Activated CD4-positive, alpha-beta T cell treated with anti-CD3 and anti-CD28 coated beads, Interleukin-2, amount 10 ng/mL, durations not matched to agents 24 days and 14 days (primary cell): ENCODE measurements around the gene C20orf204. TPM values are rescaled to one million over a fixed set of nuclear protein-coding genes. Genes with fewer than 3 reads are reported as not detected.
A peak's percentile ranks its signal among the peaks of the same experiment; 100 is the strongest.
"Not testable (repeated sequence)": the region's sequence is repeated elsewhere in the genome, so short reads cannot be mapped to it uniquely, and the experiment has no call there.

Experiments used
- DNase-seq: peaks from one replicate; pipeline ENCODE4 v3.0.0; 2022
- H3K27ac Mint-ChIP-seq: one replicate; pipeline ENCODE4 v1.8.0; 2022; ENCODE audit warnings: mild to moderate bottlenecking, mixed read lengths
- H3K27me3 Mint-ChIP-seq: one replicate; pipeline ENCODE4 v1.8.0; 2022; ENCODE audit warnings: mixed read lengths
- H3K36me3 Mint-ChIP-seq: one replicate; pipeline ENCODE4 v1.8.0; 2022; ENCODE audit warnings: low read depth, mild to moderate bottlenecking, mixed read lengths
- H3K4me1 Mint-ChIP-seq: one replicate; pipeline ENCODE4 v1.8.0; 2021; ENCODE audit warnings: mixed read lengths
- H3K4me3 Mint-ChIP-seq: one replicate; pipeline ENCODE4 v1.8.0; 2022; ENCODE audit warnings: mild to moderate bottlenecking, moderate library complexity, mixed read lengths
- H3K9me3 Mint-ChIP-seq: one replicate; pipeline ENCODE4 v1.8.0; 2021; ENCODE audit warnings: mixed read lengths
- intact Hi-C: fragments of 100-400 bp; cut with micrococcal nuclease; formaldehyde crosslinking; loops from one replicate; pipeline ENCODE4 v1.15.1; 2023
- total RNA-seq: library from RNA; stranded (reverse); gene quantifications from 2 replicates; pipeline ENCODE4 v1.2.3, GENCODE V29; 2022

C20orf204 gene, protein sequence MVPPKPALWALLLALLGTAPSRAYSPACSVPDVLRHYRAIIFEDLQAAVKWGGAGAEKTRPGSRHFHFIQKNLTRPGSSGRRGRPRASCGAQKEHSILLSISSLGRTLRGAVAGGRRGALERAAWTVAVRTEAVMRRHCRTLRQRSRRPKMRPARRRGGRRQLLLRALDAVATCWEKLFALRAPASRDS
- total RNA-seq, result 5.5 and 6.8 TPM in 2 replicates

DNA sequence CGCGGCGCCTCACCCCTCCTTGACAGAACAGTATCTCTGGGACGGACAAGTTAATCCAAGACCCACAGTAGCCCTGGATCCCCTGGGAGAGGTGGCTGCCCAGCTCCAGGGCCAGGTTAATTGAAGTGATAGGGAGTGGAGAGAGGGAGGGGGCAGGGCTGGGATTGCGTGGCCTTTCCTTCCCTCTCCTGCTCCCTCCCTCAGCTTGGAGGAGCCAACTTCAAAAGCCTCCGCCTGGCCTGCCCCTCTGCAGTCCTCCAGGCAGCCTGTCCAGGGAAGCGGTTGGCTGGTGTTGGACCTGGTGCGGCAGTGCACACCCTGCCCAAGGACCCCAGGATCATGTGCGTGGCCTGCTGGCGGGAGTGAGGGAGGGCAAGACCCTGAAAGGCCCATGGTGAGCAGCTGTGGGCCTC, at the start of gene C20orf204:
Gene C20orf204, plus strand, starts transcription at position 250 of the 413 bp plus-strand sequence. Its CDS starts 142 bp downstream, at position 392.
- Mint-ChIP-seq H3K27me3 (no peaks in the 10 kb centered on the region), H3K9me3 (no peaks in the 10 kb centered on the region), H3K36me3 (peaks cover 21% of the 10 kb centered on the region), H3K4me3 (peak within 1 kb of the TSS; percentile 79), H3K4me1 (peaks cover 48% of the 10 kb centered on the region), H3K27ac (peak within 1 kb of the TSS; percentile 95)
- peak; percentile 65 for DNase-seq
- intact Hi-C loops, result loop anchor here (5.0 kb wide), 1 partner anchor 499 kb away; the partner anchor contains the start of gene PTK6

DNA sequence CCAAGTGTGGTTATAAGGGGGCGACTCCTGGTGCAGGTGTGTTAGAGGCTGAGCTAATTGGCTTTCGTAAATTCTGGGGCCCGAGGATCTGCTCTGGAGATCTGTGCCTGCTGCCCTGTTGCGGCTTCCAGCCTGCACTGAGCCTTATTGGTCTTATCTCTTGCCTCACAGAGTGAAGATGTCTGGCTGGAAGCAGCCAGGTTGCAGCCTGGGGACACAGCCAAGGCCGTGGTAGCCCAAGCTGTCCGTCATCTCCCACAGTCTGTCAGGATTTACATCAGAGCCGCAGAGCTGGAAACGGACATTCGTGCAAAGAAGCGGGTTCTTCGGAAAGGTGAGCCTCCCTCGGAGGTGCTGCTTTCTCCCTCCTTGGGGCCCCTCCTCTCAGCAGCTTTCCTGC, 35.1 kb upstream of the C20orf204 start:
- DNase-seq, result no peak
- H3K9me3 Mint-ChIP-seq, result no peaks in the 10 kb centered on the region
- H3K27ac Mint-ChIP-seq, result no peak overlapping the region
- no peaks in the 10 kb centered on the region for H3K27me3 Mint-ChIP-seq
- H3K36me3 Mint-ChIP-seq, result peaks cover 62% of the 10 kb centered on the region
- H3K4me3 Mint-ChIP-seq, result no peak overlapping the region
- peaks cover 2% of the 10 kb centered on the region for H3K4me1 Mint-ChIP-seq
- intact Hi-C loops, result no loop called here

DNA sequence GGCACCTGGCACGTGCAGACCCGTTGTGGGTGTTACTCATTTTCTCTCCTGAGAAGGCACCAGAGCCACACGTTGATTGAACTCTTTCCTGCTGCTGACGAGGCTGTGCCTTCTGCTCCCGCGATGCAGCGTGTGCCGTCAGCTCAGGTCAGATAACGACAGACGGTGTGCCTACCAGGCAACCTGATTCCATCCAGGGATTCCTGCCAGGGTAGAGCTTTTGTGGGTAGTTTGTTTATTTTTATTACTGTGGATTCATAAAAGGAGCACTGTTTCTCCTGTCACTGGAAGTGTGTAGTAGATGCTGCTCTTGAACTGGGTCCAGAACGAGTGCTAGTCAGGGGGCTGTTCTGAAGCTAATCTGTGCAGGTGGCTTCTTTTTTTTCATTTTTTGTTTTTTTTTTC, 34.4 kb upstream of the C20orf204 start:
- no peaks in the 10 kb centered on the region for H3K27me3 Mint-ChIP-seq
- no peak for DNase-seq
- H3K9me3 Mint-ChIP-seq, result no peaks in the 10 kb centered on the region
- peaks cover 63% of the 10 kb centered on the region for H3K36me3 Mint-ChIP-seq
- H3K27ac Mint-ChIP-seq, result no peak overlapping the region
- H3K4me3 Mint-ChIP-seq, result no peak overlapping the region
- intact Hi-C loops, result no loop called here
- H3K4me1 Mint-ChIP-seq, result peaks cover 2% of the 10 kb centered on the region

DNA sequence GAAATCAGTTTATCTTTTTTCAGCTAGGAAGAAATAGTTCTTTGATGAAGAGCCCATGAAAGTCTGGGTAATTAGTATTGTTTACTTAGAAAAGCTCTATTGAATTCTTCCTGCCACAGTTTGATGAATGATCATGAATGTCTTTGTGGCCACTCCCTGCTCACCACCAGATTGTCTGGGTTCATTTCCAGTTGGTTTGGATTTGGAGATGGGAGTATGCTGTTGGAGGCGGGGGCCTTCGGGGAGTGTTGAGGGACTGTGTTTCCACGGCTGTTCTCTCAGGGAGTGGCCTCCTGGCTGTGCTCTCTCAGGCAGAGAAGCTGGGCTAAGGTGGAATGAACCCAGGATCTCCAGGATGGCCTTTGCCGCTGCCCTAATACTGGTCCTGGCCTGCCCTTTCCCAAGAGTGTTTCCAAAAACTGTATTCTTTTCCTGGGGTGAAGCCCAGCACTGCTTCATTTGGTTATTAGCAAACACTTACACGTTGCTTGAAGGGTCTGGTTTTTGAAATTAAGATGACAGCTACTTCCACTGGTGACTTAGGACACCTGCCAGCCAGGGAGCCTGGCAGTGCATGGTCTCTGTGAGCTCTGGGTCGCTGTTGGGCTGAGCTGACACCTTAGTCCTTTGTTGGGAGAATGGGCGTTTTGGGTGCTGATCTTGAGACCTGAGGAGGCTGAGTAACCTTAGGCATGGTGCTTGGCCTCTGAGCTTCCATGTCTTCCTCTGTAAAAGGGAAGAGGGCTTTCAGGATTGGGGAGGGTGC, 31.8 kb upstream of the C20orf204 start:
- DNase-seq, result no peak
- H3K4me3 Mint-ChIP-seq, result no peak overlapping the region
- no peaks in the 10 kb centered on the region for H3K27me3 Mint-ChIP-seq
- H3K36me3 Mint-ChIP-seq, result peaks cover 71% of the 10 kb centered on the region
- no peak overlapping the region for H3K27ac Mint-ChIP-seq
- intact Hi-C loops, result no loop called here
- no peaks in the 10 kb centered on the region for H3K9me3 Mint-ChIP-seq
- H3K4me1 Mint-ChIP-seq, result peaks cover 8% of the 10 kb centered on the region

DNA sequence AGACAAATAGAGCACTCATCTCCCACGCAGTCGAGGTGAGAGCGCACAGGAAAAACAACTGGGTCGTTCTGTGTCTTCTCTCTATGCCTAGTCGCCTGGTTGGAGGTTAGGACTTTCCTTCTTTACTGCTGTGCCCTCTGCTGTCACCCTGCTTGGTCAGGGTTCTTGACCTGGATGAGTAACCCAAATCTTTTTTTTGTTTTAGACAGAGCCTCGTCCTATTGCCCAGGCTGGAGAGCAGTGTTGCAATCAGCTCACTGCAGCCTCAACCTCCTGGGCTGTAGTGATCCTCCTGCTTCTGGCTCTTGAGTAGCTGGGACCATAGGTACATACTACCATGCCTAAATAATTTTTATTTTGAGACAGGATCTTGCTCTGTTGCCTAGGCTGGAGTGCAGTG, 30.6 kb upstream of the C20orf204 start:
- H3K27ac Mint-ChIP-seq, result no peak overlapping the region
- no peak overlapping the region for H3K4me3 Mint-ChIP-seq
- H3K27me3 Mint-ChIP-seq, result no peaks in the 10 kb centered on the region
- intact Hi-C loops, result no loop called here
- no peaks in the 10 kb centered on the region for H3K9me3 Mint-ChIP-seq
- H3K4me1 Mint-ChIP-seq, result peaks cover 18% of the 10 kb centered on the region
- DNase-seq, result no peak
- H3K36me3 Mint-ChIP-seq, result peaks cover 76% of the 10 kb centered on the region

DNA sequence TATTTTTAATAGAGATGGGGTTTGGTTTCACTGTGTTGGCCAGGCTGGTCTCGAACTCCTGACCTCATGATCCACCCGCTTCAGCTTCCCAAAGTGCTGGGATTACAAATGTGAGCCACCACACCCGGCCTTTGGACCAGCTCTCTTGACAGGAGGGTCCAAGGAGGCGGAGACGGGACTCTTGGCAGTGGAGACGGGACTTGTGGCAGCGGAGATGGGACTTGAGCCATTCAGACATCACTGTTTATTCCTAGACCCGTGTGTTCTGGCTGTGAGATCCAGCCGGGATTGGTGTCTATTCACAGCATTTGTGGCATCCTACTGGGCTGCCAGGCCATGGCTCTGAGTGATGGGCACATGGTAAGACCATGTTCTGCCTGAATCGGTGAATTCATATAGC, 29.5 kb upstream of the C20orf204 start:
- Mint-ChIP-seq H3K4me1 (peaks cover 22% of the 10 kb centered on the region), H3K27ac (no peak overlapping the region), H3K36me3 (peaks cover 79% of the 10 kb centered on the region), H3K27me3 (no peaks in the 10 kb centered on the region), H3K9me3 (no peaks in the 10 kb centered on the region), H3K4me3 (no peak overlapping the region)
- intact Hi-C loops, result no loop called here
- no peak for DNase-seq

DNA sequence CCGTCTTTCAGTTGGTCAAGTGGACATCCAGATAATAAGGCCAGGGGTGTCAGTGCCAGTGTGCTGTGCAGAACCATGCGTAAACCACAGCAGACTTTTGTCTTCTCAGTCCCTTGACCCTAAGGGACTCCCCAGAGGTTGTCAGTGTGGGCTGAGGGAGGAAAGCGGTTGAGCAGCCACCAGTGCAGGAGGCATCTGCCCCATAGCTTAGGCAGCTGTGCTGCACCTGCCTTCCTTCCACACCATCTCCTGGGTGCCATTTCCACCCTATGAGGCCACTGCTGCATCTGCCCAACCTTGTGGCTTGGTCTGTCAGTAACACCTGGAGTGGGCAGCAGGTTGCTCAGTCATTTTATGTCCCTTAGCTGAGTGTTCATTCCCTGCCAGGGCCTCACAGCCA, 29.1 kb upstream of the C20orf204 start:
- Mint-ChIP-seq H3K4me1 (peaks cover 21% of the 10 kb centered on the region), H3K4me3 (no peak overlapping the region), H3K27ac (no peak overlapping the region), H3K27me3 (no peaks in the 10 kb centered on the region), H3K36me3 (peaks cover 77% of the 10 kb centered on the region), H3K9me3 (no peaks in the 10 kb centered on the region)
- no peak for DNase-seq
- intact Hi-C loops, result no loop called here

DNA sequence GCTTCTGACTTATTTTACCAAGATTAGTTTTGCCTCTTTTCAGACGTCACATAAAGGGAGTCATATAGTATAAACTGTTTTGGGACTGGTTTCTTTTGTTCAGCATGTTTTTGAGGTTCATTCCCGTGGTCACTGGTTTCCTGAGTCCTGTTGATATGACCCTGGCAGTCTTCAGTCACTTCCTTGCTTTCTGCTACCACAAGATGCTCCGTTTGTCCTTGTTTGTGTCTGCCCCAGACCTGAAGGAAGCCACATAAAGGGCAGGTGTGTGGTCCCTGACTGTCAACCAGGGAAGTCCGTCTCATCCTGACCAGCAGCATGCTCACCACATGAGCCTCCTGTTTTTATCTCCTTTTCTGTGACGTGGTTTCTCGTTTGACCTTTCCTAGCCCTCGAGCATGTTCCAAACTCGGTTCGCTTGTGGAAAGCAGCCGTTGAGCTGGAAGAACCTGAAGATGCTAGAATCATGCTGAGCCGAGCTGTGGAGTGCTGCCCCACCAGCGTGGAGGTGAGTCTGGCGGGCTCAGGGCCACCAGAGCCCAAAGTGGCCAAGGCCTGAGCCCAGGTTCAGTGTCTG, 26.1 kb upstream of the C20orf204 start:
- peak; percentile 73 for DNase-seq
- peaks cover 72% of the 10 kb centered on the region for H3K36me3 Mint-ChIP-seq
- no peaks in the 10 kb centered on the region for H3K9me3 Mint-ChIP-seq
- H3K4me3 Mint-ChIP-seq, result peak overlapping the region; percentile 10
- intact Hi-C loops, result no loop called here
- H3K27me3 Mint-ChIP-seq, result no peaks in the 10 kb centered on the region
- H3K4me1 Mint-ChIP-seq, result peaks cover 35% of the 10 kb centered on the region
- H3K27ac Mint-ChIP-seq, result peak overlapping the region; percentile 52

DNA sequence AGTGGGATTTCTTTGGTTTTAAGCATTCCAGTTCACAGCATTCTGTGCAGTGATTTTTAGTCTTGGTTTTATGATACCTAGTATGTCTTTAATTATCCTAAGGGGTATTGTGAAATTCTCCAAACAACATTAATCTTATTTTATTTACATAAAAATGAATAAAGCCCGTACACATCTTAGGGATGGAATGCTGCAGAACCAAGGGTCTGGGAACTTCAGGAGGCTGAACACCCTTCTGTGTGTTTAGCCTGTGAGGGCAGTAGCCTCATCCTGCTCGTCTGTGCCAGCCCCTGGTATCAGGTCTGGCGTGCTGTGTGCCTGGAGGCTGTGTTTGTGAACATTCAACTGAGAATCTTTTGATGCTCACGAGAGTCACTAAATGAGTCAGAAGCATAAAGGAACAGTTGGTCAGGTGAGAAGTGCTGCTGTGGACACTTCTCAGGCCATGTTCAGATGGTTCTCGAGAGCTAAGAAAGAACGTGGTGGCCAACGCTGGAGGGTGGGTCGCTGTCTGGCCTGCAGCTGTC, 25.2 kb upstream of the C20orf204 start:
- no peak overlapping the region for H3K4me3 Mint-ChIP-seq
- peak overlapping the region; percentile 74 for H3K27ac Mint-ChIP-seq
- no peaks in the 10 kb centered on the region for H3K9me3 Mint-ChIP-seq
- intact Hi-C loops, result no loop called here
- H3K36me3 Mint-ChIP-seq, result peaks cover 70% of the 10 kb centered on the region
- H3K27me3 Mint-ChIP-seq, result no peaks in the 10 kb centered on the region
- H3K4me1 Mint-ChIP-seq, result peaks cover 38% of the 10 kb centered on the region
- peak; percentile 63 for DNase-seq

DNA sequence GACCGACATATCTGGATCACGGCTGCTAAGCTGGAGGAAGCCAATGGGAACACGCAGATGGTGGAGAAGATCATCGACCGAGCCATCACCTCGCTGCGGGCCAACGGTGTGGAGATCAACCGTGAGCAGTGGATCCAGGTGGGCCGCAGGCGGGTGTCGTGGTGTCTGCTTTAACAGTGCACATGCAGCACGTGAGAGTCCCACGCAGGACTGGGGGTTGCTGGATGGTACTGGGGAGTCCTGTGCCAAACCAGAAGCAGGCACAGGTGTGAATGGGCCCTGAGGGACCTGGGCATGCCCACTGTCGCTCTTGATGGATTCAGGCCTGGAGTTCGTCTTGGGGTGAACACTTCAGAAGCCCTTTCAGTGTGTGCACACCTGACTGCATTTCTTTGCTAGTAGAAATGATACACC, 24.6 kb upstream of the C20orf204 start:
- no peak overlapping the region for H3K4me3 Mint-ChIP-seq
- peak overlapping the region; percentile 74 for H3K27ac Mint-ChIP-seq
- intact Hi-C loops, result no loop called here

DNA sequence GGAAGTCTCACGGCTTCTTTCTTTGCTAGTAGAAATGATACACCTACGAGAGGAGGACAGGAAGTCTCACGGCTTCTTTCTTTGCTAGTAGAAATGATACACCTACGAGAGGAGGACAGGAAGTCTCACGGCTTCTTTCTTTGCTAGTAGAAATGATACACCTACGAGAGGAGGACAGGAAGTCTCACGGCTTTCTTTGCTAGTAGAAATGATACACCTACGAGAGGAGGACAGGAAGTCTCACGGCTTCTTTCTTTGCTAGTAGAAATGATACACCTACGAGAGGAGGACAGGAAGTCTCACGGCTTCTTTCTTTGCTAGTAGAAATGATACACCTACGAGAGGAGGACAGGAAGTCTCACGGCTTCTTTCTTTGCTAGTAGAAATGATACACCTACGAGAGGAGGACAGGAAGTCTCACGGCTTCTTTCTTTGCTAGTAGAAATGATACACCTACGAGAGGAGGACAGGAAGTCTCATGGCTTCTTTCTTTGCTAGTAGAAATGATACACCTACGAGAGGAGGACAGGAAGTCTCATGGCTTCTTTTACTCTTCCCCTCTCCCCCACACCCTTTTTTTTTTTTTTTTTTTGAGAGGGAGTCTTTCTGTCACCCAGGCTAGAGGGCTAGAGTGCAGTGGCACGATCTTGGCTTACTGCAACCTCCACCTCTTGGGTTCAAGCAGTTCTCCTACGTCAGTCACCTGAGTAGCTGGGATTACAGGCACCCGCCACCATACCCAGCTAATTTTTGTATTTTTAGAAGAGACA, 23.4 kb upstream of the C20orf204 start:
- DNase-seq, H3K9me3 Mint-ChIP-seq, intact Hi-C loops, H3K27me3 Mint-ChIP-seq: not testable (repeated sequence)
- Mint-ChIP-seq H3K36me3 (peaks cover 61% of the 10 kb centered on the region), H3K4me3 (peak overlapping the region; percentile 55), H3K27ac (peak overlapping the region; percentile 94), H3K4me1 (peaks cover 38% of the 10 kb centered on the region)

More for the DNA sequence above, 24.6 kb upstream of the C20orf204 start:
- Mint-ChIP-seq H3K9me3 (no peaks in the 10 kb centered on the region), H3K4me1 (peaks cover 38% of the 10 kb centered on the region), H3K27me3 (no peaks in the 10 kb centered on the region), H3K36me3 (peaks cover 68% of the 10 kb centered on the region)
- DNase-seq, result peak; percentile 67

DNA sequence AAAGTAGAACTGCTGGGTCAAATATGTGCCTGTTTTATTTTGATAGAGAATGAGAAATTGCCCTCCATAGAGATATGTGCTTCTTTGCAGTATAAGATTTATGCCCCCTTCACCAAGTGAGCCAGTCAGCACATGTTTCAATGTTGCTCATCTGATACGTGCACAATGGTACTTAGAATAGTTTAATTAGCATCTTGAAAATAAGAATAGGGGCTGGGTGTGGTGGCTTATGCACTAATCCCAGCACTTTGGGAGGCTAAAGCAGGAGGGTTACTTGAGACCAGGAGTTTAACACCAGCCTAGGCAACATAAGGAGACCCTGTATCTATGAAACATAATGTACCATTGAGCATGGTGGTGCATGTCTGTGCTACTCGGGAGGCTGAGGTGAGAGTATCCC, 20.3 kb upstream of the C20orf204 start:
- intact Hi-C loops, result no loop called here
- Mint-ChIP-seq H3K27me3 (no peaks in the 10 kb centered on the region), H3K9me3 (no peaks in the 10 kb centered on the region), H3K4me3 (no peak overlapping the region), H3K27ac (peak overlapping the region; percentile 20), H3K36me3 (peaks cover 54% of the 10 kb centered on the region), H3K4me1 (peaks cover 22% of the 10 kb centered on the region)
- no peak for DNase-seq

DNA sequence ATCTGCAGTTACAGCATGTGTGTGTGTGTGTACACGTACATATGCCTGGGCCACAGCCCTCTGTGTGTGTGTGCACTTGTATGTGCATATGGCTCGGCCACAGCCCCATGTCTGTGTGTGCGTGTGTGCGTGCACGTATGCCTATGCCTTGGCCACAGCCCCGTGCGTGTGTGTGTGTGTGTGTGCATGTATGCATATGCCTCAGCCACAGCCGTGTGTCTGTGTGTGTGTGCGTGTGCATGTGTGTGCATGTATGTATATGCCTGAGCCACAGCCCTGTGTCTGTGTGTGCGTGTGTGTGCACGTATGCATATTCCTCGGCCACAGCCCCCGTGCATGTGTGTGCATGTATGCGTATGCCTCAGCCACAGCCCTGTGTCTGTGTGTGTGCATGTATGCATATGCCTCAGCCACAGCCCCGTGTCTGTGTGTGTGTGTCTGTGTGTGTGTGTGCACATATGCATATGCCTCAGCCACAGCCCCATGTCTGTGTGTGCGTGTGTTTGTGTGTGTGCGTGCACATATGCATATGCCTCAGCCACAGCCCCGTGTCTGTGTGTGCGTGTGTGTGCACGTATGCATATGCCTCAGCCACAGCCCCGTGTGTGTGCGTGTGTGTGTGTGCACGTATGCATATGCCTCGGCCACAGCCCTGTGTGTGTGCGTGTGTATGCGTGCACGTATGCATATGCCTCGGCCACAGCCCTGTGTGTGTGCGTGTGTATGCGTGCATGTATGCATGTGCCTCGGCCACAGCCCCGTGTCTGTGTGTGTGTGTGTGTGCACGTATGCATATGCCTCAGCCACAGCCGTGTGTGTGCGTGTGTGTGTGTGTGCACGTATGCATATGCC, 14.6 kb upstream of the C20orf204 start:
- no peak overlapping the region for H3K4me3 Mint-ChIP-seq
- peaks cover 65% of the 10 kb centered on the region for H3K36me3 Mint-ChIP-seq
- intact Hi-C loops, result no loop called here
- no peaks in the 10 kb centered on the region for H3K27me3 Mint-ChIP-seq
- H3K4me1 Mint-ChIP-seq, result no peaks in the 10 kb centered on the region
- no peaks in the 10 kb centered on the region for H3K9me3 Mint-ChIP-seq
- no peak overlapping the region for H3K27ac Mint-ChIP-seq
- DNase-seq, result no peak
